Mucosa of descending colon (tissue), 3 donors: ENCODE data around the gene SLC2A10. TPM values are rescaled to one million over a fixed set of nuclear protein-coding genes. Genes with fewer than 3 reads are reported as not detected.
"Not testable (repeated sequence)": the region's sequence is repeated elsewhere in the genome, so short reads cannot be mapped to it uniquely, and the experiment has no call there.

Experiments
- ATAC-seq: fragments of 200-7000 bp; cut with Tn5 transposase; one replicate; pipeline ENCODE4 v1.9.1; 2020; ENCODE audit warnings: mild to moderate bottlenecking, moderate library complexity
- DNase-seq, 3 donors: peaks; one replicate each; pipeline ENCODE4 v3.0.0-alpha.2; 2020
- H3K36me3 ChIP-seq: fragments of 200-600 bp; one replicate; pipeline ENCODE4 v1.8.0; 2021; ENCODE audit warnings: low read depth, mild to moderate bottlenecking
- H3K4me1 ChIP-seq: fragments of 200-600 bp; one replicate; pipeline ENCODE4 v1.8.0; 2021; ENCODE audit warnings: low read depth, mild to moderate bottlenecking
- H3K4me3 ChIP-seq: fragments of 200-600 bp; one replicate; pipeline ENCODE4 v1.8.0; 2021; ENCODE audit warnings: mild to moderate bottlenecking
- H3K9me3 ChIP-seq: fragments of 200-600 bp; one replicate; pipeline ENCODE4 v1.8.0; 2021; ENCODE audit warnings: mild to moderate bottlenecking
- CTCF ChIP-seq: fragments of 200-600 bp; IDR thresholded peaks from one replicate; pipeline ENCODE4 v1.8.0; 2022; ENCODE audit warnings: antibody characterized with exemption, mild to moderate bottlenecking
- intact Hi-C, 2 donors: fragments of 100-400 bp; cut with DNase I in 1 of 2; cut with micrococcal nuclease in 1 of 2; formaldehyde crosslinking; loops; one replicate each; pipeline versions ENCODE4 v1.11.0 to v1.11.1; 2022; cut with DNase I, micrococcal nuclease
- total RNA-seq, 3 donors: library from RNA; stranded (reverse); fragmentation: NEBNext Ultra II Directional in 2 of 3; extraction: Animal tissue kit (Norgen Biotek cat#: 25700) in 2 of 3; gene quantifications; one replicate each; pipeline versions ENCODE4 v1.2.1 to v1.2.4, GENCODE V29; 2021 to 2023
- donor health status: DM: no; HTN: no; CAD: no; lungs with moderate emphysema.
- donor health status: DM: no; HTN: no; CAD: no.
- donor health status: DM: no; HTN: yes; CAD: no.

SLC2A10 gene
- total RNA-seq, 3 donors from 2014 or later, result 13.4 to 37.5 (median 26.3) TPM

GRCh38 chr20:46672543-46673148 is 36.8 kb upstream of the SLC2A10 start:
- no peaks in the 10 kb centered on the region for H3K36me3 ChIP-seq
- H3K4me1 ChIP-seq, result no peaks in the 10 kb centered on the region
- ATAC-seq (no peak), DNase-seq (no peak)
- intact Hi-C loops, result no loop called here
- TF ChIP-seq CTCF, result no peak
- H3K9me3 ChIP-seq, result peaks cover 9% of the 10 kb centered on the region
- no peak overlapping the region for H3K4me3 ChIP-seq

- peaks cover 9% of the 10 kb centered on the region for H3K9me3 ChIP-seq
- no peaks in the 10 kb centered on the region for H3K4me1 ChIP-seq
- intact Hi-C loops, result no loop called here
- H3K4me3 ChIP-seq, result no peak overlapping the region
- TF ChIP-seq CTCF, result no peak
- no peaks in the 10 kb centered on the region for H3K36me3 ChIP-seq
- ATAC-seq (no peak), DNase-seq (no peak)
Observed at GRCh38 chr20:46673394-46674252, 35.8 kb upstream of the SLC2A10 start.

DNA sequence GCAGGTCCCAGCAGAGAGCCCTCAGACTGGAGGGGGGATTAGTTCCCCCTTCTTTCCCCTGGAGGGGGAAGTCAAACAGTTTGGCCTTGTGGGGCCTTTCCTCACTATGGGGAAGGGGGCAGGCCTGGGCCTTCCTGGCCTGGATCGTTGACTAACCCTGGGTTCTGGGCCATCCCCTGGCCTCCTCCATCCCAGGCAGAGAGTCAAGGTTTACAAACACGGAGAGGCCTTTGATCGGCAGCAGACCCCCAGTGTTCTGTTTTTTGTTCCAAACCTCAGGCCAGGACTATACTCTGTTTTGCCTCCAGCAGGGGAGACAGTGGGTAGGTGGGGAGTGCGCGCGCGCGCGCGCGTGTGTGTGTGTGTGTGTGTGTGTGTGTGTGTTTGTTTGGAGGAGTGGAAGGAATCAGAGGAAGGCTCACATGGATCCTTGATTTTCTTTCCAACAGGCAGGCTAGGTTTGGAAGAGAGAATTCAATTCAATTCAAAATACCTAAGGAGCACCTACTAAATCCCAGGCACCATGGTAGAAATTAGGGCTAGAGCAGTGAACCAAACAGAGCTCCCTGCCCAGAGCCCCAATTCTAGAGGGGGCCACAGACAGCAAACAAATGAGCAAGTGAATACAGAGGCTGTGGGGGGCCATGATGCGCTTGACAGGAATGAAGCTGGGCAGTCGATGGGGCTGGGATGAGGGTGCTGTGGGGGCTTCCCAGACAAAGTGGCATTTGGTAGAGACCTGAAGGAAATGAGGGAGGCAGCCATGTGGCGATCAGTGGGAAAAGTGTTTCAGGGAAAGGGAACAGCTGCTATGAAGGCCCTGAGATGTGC is 35.0 kb upstream of the SLC2A10 start:
- H3K9me3 ChIP-seq, result peaks cover 9% of the 10 kb centered on the region
- DNase-seq, result no peak
- H3K4me3 ChIP-seq, result no peak overlapping the region
- no peaks in the 10 kb centered on the region for H3K4me1 ChIP-seq
- TF ChIP-seq CTCF, result no peak
- no peak for ATAC-seq
- intact Hi-C loops, result no loop called here
- no peaks in the 10 kb centered on the region for H3K36me3 ChIP-seq

GRCh38 chr20:46676649-46677316 is 32.7 kb upstream of the SLC2A10 start:
- H3K9me3 ChIP-seq, DNase-seq, H3K36me3 ChIP-seq, H3K4me3 ChIP-seq, H3K4me1 ChIP-seq, ATAC-seq, intact Hi-C loops: not testable (repeated sequence)

DNA sequence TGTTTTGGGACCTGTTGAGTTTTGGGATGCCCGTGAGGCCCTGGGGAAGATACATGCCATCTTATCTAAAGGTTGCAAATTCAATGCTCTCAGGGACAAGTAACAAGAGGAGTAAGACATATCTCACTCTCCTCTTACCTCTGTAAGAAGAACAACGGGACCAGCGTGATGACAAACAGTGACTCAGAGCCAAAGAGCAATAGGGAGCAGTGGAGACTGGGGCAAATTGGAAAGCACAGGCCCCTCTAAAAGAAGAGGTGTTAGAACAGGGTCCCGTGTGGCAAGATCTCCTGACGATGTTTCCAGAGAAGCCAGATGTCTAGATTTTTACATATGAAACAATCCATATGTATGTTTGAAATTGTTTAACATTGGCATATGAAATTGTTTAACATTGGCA is 31.8 kb upstream of the SLC2A10 start:
- intact Hi-C loops, result no loop called here
- TF ChIP-seq CTCF, result no peak
- Histone ChIP-seq H3K36me3 (no peaks in the 10 kb centered on the region), H3K9me3 (no peaks in the 10 kb centered on the region), H3K4me3 (no peak overlapping the region), H3K4me1 (no peaks in the 10 kb centered on the region)
- DNase-seq (no peak), ATAC-seq (no peak)
